GM12878 (cell line): ENCODE data around the gene CYP2U1. TPM values are rescaled to one million over a fixed set of nuclear protein-coding genes. Genes with fewer than 3 reads are reported as not detected.

Source experiments
- ATAC-seq: fragments of 200-7000 bp; cut with Tn5 transposase; 3 replicates; pipeline ENCODE4 v1.9.1; 2020; ENCODE audit warnings: mild to moderate bottlenecking, moderate library complexity
- BruUV-seq: library from RNA; stranded (reverse); fragments of 400-500 nt; replicated peaks from 2 replicates; lab custom pipeline; 2021; lab: Mats Ljungman, UMichigan
- CTCF ChIA-PET: fragments of 300-600 bp; sonication (Branson Sonifier 250); formaldehyde crosslinking; extraction: SDS; loops from one replicate; lab custom pipeline; 2021; ENCODE audit warnings: inconsistent platforms; lab: Yijun Ruan, JAX
- POLR2A ChIA-PET: fragments of 350-600 bp; formaldehyde crosslinking; extraction: SDS; loops from one replicate; lab custom pipeline; 2021; ENCODE audit warnings: inconsistent platforms; lab: Charles Lee
- RAD21 ChIA-PET: fragments of 300-600 bp; sonication (Branson Sonifier 250); formaldehyde crosslinking; loops from one replicate; lab custom pipeline; 2023; ENCODE audit warnings: antibody characterized with exemption; ENCODE audit not compliant: unreplicated experiment; lab: Charles Lee
- SMC1A ChIA-PET: fragments of 300-600 bp; sonication (Branson Sonifier 250); formaldehyde crosslinking; loops from one replicate; lab custom pipeline; 2023; ENCODE audit not compliant: unreplicated experiment, uncharacterized antibody; lab: Charles Lee
- DNase-seq: peaks from one replicate; pipeline ENCODE4 v3.0.0-alpha.2; 2011; ENCODE audit warnings: low read depth, low spot score
- FAIRE-seq: peaks from 3 replicates; lab custom pipeline; 2011; peaks lifted over from hg19 to GRCh38; lab: Jason Lieb, UNC
- H2AFZ ChIP-seq: 2 replicates; pipeline ENCODE4 v1.6.0; 2011; ENCODE audit warnings: low read depth, low read length, control low read depth; ENCODE audit not compliant: control insufficient read depth
- H3K27ac ChIP-seq: 2 replicates; pipeline ENCODE4 v1.5.1; 2011; ENCODE audit warnings: control low read depth; ENCODE audit not compliant: control insufficient read depth, insufficient read depth
- H3K27me3 ChIP-seq, 2 experiments: replicated peaks in 1 of 2; 2 replicates each; pipeline versions ENCODE4 v1.6.0 to v1.6.1; 2011; ENCODE audit warnings: low read length in 1 of 2; ENCODE audit not compliant: control insufficient read depth in 2 of 2, insufficient read depth in 2 of 2
- H3K36me3 ChIP-seq, 2 experiments: 2 replicates each; pipeline ENCODE4 v1.5.1; 2011; ENCODE audit warnings: low read length in 1 of 2; ENCODE audit not compliant: control insufficient read depth in 2 of 2, insufficient read depth in 2 of 2
- H3K4me1 ChIP-seq: 2 replicates; pipeline ENCODE4 v1.6.1; 2011; ENCODE audit warnings: mild to moderate bottlenecking, low read length, moderate library complexity, mixed read lengths; ENCODE audit not compliant: control insufficient read depth, insufficient read depth
- H3K4me2 ChIP-seq: 2 replicates; pipeline ENCODE4 v1.6.0; 2011; ENCODE audit warnings: control low read depth; ENCODE audit not compliant: control insufficient read depth, insufficient read depth
- H3K4me3 ChIP-seq: fragments of 200-600 bp; sonication (generic); 2 replicates; pipeline ENCODE4 v1.5.1; 2016
- H3K79me2 ChIP-seq: 2 replicates; pipeline ENCODE4 v1.6.0; 2011; ENCODE audit warnings: low read length; ENCODE audit not compliant: control insufficient read depth, insufficient read depth
- H3K9ac ChIP-seq: 2 replicates; pipeline ENCODE4 v1.8.0; 2011; ENCODE audit warnings: low read length, control low read depth, mixed read lengths; ENCODE audit not compliant: control insufficient read depth, insufficient read depth
- H3K9me3 ChIP-seq: replicated peaks from 3 replicates; pipeline ENCODE4 v1.5.1; 2011; ENCODE audit warnings: mild to moderate bottlenecking, low read length; ENCODE audit not compliant: control insufficient read depth, insufficient read depth
- H4K20me1 ChIP-seq: 2 replicates; pipeline ENCODE4 v1.6.0; 2011; ENCODE audit not compliant: control insufficient read depth, insufficient read depth
- MTA3 ChIP-seq: IDR thresholded peaks from 2 replicates; pipeline ENCODE4 v1.6.1; 2012; ENCODE audit warnings: low read length, inconsistent platforms, borderline replicate concordance
- RELA ChIP-seq: fragments of 450-650 bp; IDR thresholded peaks from 2 replicates; pipeline ENCODE4 v1.8.0; 2014; ENCODE audit warnings: borderline replicate concordance; ENCODE audit not compliant: partially characterized antibody
- SIN3A ChIP-seq: IDR thresholded peaks from 2 replicates; pipeline ENCODE4 v1.6.1; 2012; ENCODE audit warnings: low read depth, low read length, improper control_type of control experiment
- in situ Hi-C: fragments of 300-500 bp; cut with MboI; formaldehyde crosslinking; loops from 9 replicates; pipeline ENCODE4 v1.14.3; 2018; ENCODE audit warnings: mixed read lengths
- intact Hi-C: fragments of 100-400 bp; cut with micrococcal nuclease; formaldehyde crosslinking; loops from one replicate; pipeline ENCODE4 v1.14.2; 2022; ENCODE audit not compliant: unreplicated experiment
- polyA plus RNA-seq, 11 experiments: library from polyadenylated mRNA; depleted of rRNA in 4 of 11; unstranded in 6 of 11; stranded (reverse) in 5 of 11; fragments of >200 nt; fragmentation: Nextera tagmentation in 4 of 11; fragmentation: Illumina TruSeq in 1 of 11; extraction: Ambion mirVana in 4 of 11; extraction: Trizol in 1 of 11; gene quantifications; 1 replicate in 1 of 11; 2 replicates in 10 of 11; pipeline versions ENCODE4 v1.2.1 to v1.2.3, GENCODE V29; 2011 to 2016; ENCODE audit warnings: inconsistent platforms in 2 of 11, missing spikeins in 2 of 11, low read depth in 1 of 11
- total RNA-seq, 4 experiments: library from RNA; depleted of rRNA in 3 of 4; stranded (reverse); fragments of >200 nt in 3 of 4; fragmentation: Illumina TruSeq in 1 of 4; extraction: Trizol in 1 of 4; gene quantifications; 2 replicates each; pipeline versions ENCODE4 v1.2.1 to v1.2.3, GENCODE V29; 2013 to 2021
- TF ChIP-seq, protein P1 (sequence below): IDR thresholded peaks from 2 replicates; pipeline ENCODE4 v1.6.1; 2011; ENCODE audit warnings: mild to moderate bottlenecking, low read depth, low read length, moderate library complexity; ENCODE audit not compliant: insufficient replicate concordance

The CYP2U1 gene
- total and polyA plus RNA-seq, 10 of the 15 experiments (the other 5 are each of a cell fraction or from before 2014, with no cell fraction given) = 0.41 to 3.4 (median 2.9) TPM

DNA sequence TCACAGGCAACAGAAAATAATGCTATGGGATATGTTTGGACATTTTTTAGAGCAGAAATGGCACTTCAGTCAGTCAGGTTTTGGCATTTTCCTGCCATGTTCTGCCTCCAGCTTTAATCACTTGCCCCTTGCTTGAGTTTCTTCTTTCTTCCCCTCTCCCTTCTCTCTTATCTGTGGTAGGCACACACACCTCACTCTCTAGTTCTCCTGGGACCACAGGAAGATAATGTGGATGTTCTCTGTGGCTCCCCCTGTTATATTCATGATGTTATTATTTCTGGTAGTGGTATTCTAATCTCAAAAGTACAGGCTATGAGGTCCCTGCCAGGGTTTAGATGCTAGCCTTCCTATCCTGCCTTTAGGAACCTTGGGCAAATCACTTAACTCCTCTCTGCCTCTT is 63.5 kb downstream of the CYP2U1 start:
- peak overlapping the region; percentile 34; the same call in 1 of the 2 replicates for H2AFZ ChIP-seq
- intact Hi-C loops = loop anchor here (5.0 kb wide), 1 partner anchor 278 kb away; no protein-coding TSS in a partner anchor
- ChIA-PET RAD21 (interaction anchor here (0.9 to 5.9 kb wide), 4 partner anchors 19 to 121 kb away, joined by 3 to 43 read pairs (median 5); no protein-coding TSS in a partner anchor), SMC1A (interaction anchor here (0.6 to 5.0 kb wide), 13 partner anchors 8 to 577 kb away, joined by 3 to 31 read pairs (median 3); no protein-coding TSS in a partner anchor), POLR2A (interaction anchor here (1.2 to 2.1 kb wide), 6 partner anchors 9 to 274 kb away, joined by 3 to 6 read pairs (median 4); partner anchors contain the start of gene PAPSS1), CTCF (interaction anchor here (1.1 to 5.0 kb wide), 3 partner anchors 9 to 26 kb away, joined by 3 to 43 read pairs (median 5); no protein-coding TSS in a partner anchor)
- no peak for DNase-seq
- peak overlapping the region; percentile 78 for H3K4me2 ChIP-seq
- H3K9ac ChIP-seq = no peak overlapping the region
- FAIRE-seq = no peak
- H3K27ac ChIP-seq = peak overlapping the region; percentile 58
- H3K27me3 ChIP-seq = no peaks in the 10 kb centered on the region
- H3K4me1 ChIP-seq = peaks cover 27% of the 10 kb centered on the region
- H3K36me3 ChIP-seq = peaks cover 0 to 3% of the 10 kb centered on the region in 2 experiments; a peak in 1 of 4 replicates
- H3K79me2 ChIP-seq = peaks cover 64% of the 10 kb centered on the region
- BruUV-seq = no TSS peak
- no peaks in the 10 kb centered on the region for H4K20me1 ChIP-seq
- H3K4me3 ChIP-seq = peak overlapping the region; percentile 61; the same call in 1 of the 2 replicates
- H3K9me3 ChIP-seq = no peaks in the 10 kb centered on the region
- in situ Hi-C loops = no loop called here
- no peak for ATAC-seq
- TF ChIP-seq SIN3A = no peak
- TF ChIP-seq RELA = no peak
- TF ChIP-seq MTA3 = no peak
- TF ChIP-seq, protein P1, sequence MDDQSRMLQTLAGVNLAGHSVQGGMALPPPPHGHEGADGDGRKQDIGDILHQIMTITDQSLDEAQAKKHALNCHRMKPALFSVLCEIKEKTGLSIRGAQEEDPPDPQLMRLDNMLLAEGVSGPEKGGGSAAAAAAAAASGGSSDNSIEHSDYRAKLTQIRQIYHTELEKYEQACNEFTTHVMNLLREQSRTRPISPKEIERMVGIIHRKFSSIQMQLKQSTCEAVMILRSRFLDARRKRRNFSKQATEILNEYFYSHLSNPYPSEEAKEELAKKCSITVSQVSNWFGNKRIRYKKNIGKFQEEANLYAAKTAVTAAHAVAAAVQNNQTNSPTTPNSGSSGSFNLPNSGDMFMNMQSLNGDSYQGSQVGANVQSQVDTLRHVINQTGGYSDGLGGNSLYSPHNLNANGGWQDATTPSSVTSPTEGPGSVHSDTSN = no peak
- TF ChIP-seq, all 136 proteins: peak for 0
